HG03196 (cell line): ENCODE data around the gene FAM53B.
A peak's percentile ranks its signal among the peaks of the same experiment; 100 is the strongest.

Experiments used
- ATAC-seq: cut with Tn5 transposase; IDR thresholded peaks from one replicate; pipeline ENCODE4 v1.9.1; 2021; ENCODE audit not compliant: unreplicated experiment

The FAM53B gene

GRCh38 chr10:124698545-124699469 is 45.4 kb downstream of the FAM53B start:
- no peak for ATAC-seq

- ATAC-seq, result no peak
Measured at GRCh38 chr10:124697837-124698544, 46.2 kb downstream of the FAM53B start.

DNA sequence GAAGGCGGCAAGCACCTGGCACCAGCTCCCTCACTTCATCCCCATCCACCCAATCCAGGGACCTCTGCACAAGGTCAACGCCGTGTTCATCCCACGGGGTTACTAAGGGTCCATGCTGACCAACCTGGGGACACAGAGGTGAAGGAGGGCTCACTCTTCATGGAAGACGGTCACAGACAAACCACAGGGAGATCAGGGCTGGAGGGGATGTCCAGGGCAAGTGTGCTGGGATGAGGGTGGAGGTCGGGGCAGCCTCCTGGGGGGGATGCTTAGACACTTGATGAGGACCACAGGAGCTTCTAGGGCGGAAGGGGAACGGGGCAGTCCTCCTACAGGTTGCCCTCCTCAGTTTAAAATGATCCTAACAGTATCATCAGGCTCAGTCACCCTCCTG is 46.7 kb downstream of the FAM53B start:
- ATAC-seq, result no peak

DNA sequence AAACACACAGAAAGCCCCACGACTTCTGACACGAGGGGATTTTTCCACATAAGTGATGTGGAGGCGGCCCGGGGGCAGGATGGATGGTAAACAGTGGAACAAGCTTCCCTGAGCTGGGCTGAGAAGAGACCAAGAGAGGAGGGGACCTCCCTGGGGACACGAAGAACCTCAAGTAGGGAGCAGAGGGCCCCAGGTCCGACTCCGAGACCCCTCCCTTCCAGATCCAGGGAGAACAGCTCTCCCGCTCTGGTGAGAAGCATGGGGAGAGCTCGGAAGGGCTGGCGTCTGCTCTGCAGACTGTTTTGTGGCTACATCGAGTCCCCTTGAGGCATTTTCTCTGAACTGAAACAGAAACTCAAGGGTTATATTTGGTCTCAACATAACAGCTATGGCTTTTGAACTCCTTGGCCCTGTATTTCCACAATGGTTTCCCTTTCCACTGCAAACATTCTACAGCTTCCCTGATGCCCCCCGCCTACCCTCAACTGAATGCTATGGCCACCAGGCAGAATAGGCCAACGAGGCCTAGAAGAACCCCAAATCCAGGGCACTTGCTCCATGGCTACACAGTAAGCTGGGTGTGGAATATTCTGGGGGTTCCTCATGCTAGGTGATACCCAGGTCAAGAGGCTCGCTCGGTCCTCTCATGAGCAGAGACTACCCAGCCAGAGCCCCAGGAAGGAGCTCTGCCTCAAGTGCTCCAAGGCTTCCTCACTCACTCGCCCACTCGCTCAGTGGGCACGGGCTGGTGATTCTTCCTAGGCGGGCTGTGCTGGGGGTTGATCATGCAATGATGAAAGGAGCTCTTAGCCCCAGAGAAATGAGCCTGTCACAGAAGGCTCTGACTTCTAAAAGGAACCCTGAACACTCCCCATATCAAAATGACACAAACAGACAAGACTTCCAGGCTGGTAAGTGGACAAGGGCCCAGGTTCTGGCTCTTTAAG is 47.5 kb downstream of the FAM53B start:
- ATAC-seq, result peak; percentile 72

- ATAC-seq, result no peak
Measured at GRCh38 chr10:124695259-124695658, 48.9 kb downstream of the FAM53B start.

DNA sequence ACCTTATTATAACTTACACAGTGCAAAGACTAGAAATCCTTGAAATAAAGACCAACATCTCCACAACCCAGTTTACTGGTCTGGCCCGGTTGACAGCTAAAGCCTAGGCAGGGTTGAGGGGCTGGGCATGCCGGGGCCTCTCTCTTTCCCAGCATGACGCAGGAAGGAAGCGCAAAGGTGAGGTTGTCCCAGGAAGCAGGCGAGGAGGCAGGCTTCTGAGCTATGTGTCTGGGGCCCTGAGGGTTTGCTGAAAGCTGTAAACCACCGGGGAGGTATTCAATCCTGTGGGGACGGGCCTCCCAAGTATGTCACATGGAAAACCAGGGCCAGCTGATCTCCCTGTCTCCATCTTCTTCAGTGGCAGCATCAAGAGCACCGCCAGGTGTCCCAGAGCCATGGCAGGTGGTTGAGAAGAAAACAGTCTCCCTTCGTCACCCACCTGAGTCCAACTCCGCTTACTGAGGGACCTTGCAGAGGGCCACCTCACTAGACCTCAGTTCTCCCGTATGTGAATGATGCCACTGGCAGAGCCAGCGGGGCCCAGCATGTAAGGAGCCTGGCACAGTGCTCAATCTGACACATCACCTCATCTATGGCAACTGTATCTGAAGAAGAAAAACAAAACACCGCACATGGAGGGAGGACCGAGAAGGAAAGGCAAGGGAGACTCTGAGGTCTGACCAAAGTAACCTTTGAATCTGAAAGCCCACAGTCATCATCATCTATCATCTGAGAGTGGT is 49.5 kb downstream of the FAM53B start:
- ATAC-seq, result no peak

- ATAC-seq, result no peak
Measured at GRCh38 chr10:124693801-124694416, 50.3 kb downstream of the FAM53B start.

DNA sequence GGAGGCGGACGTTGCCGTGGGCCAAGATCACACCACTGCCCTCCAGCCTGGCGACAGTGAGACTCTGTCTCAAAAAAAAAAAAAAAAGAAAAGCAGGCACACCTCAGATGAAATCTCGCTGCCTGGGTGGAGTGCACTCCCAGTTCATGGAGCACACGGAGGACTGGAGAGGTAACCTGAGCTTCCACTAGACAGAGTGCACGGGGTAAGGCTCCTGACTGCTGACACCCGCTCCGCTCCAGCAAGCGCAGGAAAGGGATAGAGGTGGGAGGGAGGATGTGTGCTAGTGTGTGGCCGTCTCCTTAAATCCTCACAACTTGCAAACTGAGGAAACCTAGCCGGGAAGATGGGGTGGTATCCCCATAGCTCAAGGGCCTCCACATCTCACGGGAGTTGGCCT is 50.8 kb downstream of the FAM53B start:
- ATAC-seq, result no peak

DNA sequence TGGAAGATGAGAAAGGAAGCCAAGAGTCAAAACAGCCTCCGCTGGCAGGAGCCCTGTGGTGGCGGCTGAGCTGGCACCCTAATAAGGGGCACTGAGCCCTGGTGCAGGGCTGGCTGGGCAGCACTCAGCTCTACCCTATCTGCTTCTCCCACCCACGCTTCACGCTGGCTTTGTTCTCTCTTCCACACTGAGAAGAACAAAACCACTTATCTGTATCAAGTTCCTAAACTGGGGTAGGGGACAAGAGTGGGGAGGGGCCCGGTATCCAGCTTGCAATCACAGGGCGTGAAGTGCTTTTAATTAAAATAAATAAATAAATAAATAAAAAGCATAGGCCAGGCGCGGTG is 52.1 kb downstream of the FAM53B start:
- no peak for ATAC-seq

DNA sequence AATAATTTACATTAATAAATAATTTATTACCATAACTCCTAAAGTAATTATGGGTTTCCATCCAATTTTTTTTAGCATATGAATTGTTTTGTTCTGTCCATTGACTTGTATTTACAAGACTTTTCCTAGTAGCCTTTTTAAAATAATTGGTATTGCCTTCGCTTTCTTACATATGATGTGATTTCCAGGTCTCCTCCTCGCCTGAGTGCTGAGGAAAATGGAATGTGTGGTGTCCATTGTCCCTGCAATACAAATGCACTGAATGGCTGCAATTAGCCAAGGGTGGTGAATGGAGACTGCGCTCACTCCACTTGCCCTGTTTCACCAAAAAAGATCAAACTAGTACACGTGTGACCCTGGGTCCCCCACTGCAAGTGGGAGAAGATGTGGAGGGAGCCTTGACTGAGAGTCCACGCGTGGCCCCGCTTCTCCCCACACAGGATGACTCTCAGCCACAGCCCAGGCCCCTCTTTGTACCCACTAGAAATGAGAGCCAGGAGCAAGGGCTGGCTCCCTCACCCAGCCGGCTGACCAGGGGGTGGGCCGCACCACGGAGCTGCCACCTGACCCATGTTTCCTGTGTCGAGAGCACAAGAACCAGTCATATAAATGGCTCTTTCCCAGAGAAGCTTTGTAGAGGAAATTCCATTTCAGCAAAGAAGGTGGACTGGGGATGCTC is 52.6 kb downstream of the FAM53B start:
- no peak for ATAC-seq

- no peak for ATAC-seq
Measured at GRCh38 chr10:124691002-124691401, 53.2 kb downstream of the FAM53B start.

DNA sequence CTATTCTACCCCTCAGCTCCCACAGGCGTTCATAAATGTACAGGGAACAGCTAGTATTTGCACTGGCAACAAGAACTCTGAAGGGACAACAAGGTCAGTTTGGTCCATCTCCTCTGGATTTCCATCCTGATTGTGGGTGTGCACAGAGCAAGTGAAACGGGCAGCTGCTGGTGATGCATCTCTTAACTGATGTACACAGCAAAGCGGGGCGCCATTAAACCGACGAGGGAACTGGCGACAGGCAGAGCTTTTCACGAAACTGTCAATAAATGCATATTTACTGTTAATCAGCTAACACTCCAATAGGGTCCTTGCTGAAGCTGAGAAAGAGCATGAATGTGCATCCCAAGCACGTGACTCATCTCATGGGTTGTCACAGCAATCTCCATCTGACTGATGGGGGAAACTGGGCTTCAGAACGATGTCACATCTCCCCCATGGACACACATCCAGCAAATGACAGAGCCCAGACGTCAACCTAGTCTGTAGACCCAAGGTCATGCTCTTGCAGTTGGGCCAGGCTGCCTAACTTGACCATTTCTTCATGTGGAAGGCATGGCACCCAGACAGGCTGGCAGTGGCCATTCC is 54.2 kb downstream of the FAM53B start:
- no peak for ATAC-seq

GRCh38 chr10:124688889-124689670 is 55.1 kb downstream of the FAM53B start:
- ATAC-seq, result peak; percentile 92

DNA sequence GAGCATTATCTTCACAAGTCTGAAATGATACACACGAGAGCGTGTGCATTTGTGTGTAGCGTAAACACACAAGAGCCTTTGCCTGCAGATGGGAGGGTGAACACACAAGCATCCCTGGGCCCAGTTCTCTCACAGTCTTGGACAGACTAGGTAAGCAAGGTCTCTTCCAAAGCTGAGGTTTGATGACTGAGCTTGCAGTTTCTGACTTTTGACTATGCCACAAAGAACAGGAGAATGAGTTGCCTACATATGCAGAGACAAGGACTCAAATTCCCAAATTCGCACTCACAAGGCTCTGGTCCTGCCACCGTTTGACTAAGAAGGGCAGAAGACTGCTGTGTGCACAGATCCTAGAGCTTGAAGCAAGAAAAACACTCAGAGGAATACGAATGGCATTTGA is 55.8 kb downstream of the FAM53B start:
- ATAC-seq, result no peak

- ATAC-seq, result no peak
Measured at GRCh38 chr10:124686707-124687376, 57.3 kb downstream of the FAM53B start.

- no peak for ATAC-seq
Measured at GRCh38 chr10:124685261-124685660, 58.9 kb downstream of the FAM53B start.

GRCh38 chr10:124683814-124684213 is 60.4 kb downstream of the FAM53B start:
- no peak for ATAC-seq
